GM21390 (cell line): ENCODE data around the gene NKTR.

Experiments used
- ATAC-seq: cut with Tn5 transposase; IDR thresholded peaks from one replicate; pipeline ENCODE4 v1.9.1; 2021; ENCODE audit not compliant: unreplicated experiment

The NKTR gene

DNA sequence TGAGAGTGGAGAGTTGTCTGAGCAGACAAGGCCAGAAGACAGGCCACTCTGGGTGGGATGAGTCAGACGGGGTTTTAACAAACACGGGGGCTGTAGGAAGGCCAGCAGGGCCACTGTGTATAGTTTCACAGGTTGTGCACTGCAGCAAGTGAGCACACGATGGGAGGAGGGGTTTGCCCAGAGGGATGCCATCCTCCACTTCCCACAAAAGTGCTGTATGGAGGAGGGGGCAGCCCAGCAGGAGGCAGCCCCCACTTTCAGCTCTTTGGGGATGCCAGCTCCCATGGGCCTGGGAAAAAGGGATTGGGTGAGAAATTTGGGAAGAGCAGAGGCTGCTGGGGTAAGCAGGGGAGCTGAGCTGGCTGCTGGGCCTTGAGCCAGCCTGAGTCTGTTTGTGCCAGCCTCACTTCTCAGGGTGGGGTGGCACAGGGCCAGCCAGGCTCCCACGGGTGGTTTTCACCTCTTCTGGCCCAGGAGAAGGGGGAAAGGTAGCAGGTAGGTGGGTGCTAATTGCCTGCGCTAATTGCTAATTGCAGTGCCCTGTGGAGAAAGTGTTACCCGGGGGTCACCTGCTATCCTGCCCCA lies 59.7 kb downstream of the NKTR start:
- no peak for ATAC-seq

DNA sequence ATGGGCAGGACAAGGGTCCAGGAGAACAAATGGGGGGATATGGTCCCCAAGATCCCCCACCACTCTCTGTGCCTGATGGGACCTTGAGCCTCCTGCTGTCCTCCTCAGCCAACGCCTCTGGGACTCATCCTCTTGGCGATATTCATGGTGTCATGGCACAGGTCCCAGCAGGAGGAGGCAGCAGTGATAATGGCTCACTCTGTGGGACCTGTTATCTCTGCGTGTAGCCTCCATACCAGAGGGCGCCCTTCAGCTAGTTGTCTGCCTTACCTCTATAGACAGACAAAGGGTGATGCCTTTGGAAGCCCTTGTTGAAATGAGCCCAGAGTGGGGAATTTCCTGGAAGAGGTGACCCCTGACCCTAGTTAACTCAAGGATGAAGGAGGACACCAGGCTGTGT lies 60.4 kb downstream of the NKTR start:
- no peak for ATAC-seq

DNA sequence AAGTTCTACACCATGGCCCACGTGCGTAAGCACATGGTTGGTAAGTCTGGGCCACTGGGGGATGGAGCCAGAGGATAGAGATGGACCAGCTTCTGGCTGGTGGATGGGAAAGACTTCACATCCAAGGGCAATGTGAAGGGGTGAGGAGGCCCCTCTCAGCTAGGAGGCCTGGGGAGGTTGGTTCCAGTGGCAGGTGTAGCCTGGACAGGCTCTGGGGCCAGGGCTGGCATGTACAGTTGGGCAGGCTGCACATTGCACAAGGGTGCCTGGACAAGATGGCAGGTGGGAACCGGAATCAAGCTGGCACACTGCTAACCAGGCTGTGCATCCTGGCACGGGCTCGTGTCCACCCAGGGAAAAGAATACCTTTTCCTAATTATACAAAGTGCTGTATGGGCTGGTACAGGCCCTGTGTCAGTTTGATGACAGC lies 61.1 kb downstream of the NKTR start:
- no peak for ATAC-seq

GRCh38 chr3:42662037-42662812 lies 61.7 kb downstream of the NKTR start:
- no peak for ATAC-seq

GRCh38 chr3:42662813-42663535 lies 62.5 kb downstream of the NKTR start:
- no peak for ATAC-seq

DNA sequence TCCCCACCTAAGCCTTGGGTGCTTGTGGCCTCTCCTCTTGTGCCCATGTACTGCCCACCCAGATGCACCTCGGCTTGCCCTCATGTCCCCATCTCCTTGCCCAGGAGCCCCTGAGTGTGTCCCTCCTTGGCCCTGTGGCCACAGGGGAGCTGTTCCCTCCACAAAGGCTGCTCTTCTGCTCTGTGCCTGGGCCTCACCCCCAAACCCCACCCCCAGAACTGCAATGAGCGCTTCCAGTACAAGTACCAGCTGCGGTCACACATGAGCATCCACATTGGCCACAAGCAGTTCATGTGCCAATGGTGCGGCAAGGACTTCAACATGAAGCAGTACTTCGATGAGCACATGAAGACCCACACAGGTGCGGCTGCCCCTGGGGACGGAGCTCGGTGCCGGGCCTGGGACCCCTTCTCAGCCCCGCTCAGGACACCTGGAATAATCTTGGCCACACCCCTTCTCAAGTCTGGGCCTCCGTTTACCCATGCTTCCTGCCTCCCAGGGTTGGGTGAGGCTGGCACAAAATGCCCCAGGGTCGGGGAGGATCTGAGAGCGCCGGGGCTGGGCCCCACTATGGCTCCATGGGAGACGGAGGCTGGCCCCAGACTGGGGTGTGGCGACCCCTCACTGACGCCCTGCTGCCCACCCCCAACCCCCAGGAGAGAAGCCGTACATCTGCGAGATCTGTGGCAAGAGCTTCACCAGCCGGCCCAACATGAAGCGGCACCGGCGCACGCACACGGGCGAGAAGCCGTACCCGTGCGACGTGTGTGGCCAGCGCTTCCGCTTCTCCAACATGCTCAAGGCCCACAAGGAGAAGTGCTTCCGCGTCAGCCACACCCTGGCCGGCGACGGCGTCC lies 63.3 kb downstream of the NKTR start:
- no peak for ATAC-seq

DNA sequence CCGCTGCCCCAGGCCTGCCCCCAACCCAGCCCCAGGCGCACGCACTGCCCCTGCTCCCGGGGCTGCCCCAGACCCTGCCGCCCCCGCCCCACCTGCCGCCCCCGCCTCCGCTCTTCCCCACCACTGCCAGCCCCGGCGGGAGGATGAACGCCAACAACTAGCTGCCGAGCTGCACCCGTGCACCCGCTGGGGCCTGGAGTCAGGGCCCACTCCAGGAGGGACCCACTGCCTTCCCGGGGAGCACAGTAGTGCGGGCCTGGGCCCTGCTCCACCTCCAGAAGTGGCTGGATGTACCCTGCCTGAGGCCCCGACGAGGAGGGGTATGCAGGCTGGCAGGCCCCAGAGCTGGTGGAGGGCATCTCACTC lies 63.9 kb downstream of the NKTR start:
- no peak for ATAC-seq

DNA sequence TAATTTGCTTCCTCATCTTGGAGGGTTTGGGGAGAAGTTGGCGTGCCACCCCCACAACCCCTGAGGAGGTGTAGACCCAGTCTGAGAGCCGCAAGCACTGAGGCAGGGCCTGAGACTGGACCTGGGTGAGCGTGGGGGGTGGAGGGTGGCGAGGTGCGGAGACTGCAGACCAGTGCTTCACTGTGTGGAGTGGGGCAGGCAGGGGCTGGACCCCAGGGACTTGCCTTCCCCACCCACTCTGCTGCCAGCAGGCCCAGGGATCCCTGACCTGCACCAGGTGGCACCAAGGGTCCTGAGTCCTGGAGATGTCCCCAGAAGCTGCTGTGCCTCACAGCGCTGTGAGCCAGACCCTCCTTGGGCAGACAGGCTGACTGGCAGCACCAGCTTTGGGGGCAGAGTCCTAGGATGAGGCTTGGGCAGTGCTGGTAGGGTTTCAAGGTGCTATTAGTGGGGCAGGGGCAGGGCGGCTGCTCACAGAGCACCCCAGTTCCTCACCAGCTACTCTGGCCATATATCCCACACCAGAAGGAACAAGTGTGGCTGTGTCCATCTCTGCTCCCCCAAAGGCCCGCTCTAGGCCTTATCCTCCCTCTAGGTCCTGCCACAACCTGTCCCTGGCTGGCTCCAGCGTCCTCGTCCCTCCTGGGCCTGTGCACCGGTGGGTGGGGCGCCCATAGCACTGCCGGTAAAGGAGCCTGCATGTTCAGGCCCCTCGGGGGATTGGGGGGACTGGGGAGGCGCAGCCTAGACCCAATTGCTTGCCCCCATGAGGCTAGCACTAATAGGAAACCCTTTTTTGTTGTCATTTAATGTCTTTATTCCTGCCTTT lies 64.8 kb downstream of the NKTR start:
- ATAC-seq = no peak

DNA sequence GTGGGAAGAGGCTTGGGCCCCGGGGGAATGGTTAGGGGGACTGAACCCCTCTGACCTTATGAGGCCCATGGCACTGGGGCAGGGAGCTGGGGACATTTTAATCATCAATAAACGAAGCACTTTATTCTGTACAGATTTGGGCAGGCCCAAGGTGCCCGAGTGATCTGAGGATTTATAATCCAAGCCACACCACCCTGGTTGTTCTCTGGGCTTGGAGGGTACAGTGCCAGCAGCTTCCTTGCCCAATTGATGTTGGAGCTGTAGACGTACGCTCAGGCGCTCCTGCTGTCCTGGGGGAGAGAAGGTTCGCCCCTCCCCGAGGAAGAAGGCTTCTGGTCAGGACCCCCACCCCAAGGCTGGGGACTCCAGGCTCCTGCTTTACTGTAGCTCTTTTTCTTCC lies 65.5 kb downstream of the NKTR start:
- ATAC-seq = no peak

DNA sequence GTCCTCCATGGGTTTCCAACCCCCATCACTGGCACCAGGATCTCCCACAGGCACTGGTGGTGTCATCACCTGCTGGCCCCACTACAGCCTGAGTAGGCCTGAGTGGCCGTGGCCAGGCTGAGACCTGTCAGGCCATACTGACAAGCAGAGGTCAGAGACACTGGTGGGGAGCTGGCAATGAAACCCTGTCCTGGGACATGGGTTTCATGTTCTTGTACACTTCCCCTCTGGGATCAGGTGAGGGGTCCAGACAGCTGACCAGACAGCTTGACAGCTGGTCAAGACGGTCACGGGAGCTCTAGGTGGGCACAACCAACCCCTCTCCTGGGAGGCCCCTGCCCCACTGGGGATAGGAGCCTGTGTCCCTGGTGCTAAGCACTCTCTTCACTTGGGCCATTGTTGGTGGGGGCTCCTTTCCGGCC lies 66.1 kb downstream of the NKTR start:
- no peak for ATAC-seq

GRCh38 chr3:42667096-42667522 lies 66.6 kb downstream of the NKTR start:
- no peak for ATAC-seq

- ATAC-seq = no peak
Observed at GRCh38 chr3:42667523-42668412, 67.3 kb downstream of the NKTR start.

DNA sequence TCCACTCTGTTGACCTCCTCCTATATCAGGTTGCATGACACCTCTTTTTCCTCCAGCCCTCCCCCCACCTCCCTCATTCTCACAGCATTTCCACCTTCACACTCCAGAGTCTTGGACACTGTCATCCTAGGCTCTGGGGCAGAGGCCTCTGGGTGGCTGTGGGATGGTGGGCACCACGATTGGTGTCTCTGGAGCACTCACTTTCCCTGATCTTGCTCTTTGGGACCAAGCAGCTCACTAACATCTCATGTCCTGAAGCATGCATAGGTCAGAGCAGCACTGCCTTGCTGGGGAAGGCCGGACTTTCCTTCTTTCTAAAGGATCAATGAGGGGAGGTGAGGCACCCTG lies 67.9 kb downstream of the NKTR start:
- ATAC-seq = no peak

- no peak for ATAC-seq
Observed at GRCh38 chr3:42668793-42669217, 68.3 kb downstream of the NKTR start.

DNA sequence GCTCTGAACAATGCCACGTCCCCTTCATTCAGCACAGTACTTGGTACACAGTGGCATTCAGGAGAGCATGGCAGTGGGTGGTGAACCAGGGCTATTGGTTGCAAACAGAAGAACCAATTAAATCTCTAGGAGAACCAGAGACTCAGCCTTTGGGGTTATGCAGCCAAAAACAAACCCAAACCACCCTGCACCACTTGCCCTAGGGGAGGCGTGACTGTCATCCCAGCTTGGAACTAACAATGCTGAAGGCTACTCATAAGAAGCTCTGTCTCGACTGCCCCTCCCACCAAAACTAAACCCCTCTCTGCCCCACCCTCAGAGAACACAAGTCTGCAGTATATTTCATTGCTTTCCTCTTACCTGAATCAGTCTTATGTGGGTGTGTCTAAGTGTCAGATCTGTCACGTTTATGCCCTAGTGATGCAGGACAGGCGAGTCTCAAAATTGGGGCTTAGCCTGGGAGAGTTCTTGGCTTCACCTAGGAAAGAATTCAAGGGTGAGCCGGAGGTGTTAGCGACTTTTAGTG lies 69.6 kb downstream of the NKTR start:
- no peak for ATAC-seq

DNA sequence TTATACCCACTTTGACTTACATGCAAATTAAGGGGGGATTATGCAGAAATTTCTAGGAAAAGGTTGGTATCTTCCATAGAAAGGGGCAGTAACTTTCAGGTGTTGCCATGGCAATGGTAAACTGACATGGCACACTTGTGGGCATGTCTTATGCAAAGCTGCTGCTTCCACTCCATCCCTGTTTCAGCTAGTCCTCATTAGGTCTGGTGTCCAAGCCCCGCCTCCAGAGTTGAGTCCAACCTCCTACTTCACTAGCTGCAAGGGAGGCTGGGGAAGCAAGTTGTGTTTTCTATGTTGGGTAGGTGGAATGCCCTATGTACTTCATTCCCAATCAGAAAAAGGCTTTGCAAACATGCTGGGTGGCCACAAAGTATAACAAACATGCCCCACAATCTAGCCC lies 70.2 kb downstream of the NKTR start:
- no peak for ATAC-seq

GRCh38 chr3:42672515-42672914 lies 72.0 kb downstream of the NKTR start:
- no peak for ATAC-seq

GRCh38 chr3:42673082-42673481 lies 72.6 kb downstream of the NKTR start:
- ATAC-seq = no peak

- no peak for ATAC-seq
Observed at GRCh38 chr3:42674146-42674545, 73.7 kb downstream of the NKTR start.
